Measurements from ENCODE around the gene ZNF613.
"Not testable (repeated sequence)": the region's sequence is repeated elsewhere in the genome, so short reads cannot be mapped to it uniquely, and the experiment has no call there.

DNA sequence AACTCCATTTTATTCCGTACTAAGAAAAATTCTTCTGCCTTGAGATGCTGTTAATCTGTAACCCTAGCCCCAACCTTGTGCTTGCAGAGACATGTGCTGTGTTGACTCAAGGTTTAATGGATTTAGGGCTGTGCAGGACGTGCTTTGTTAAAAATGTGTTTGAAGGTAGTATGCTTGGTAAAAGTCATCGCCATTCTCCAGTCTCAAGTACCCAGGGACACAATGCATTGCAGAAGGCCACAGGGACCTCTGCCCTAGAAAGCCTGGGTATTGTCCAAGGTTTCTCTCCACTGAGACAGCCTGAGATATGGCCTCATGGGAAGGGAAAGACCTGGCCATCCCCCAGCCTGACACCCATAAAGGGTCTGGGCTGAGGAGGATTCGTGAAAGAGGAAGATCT, 30.6 kb downstream of the ZNF613 start:
- not testable (repeated sequence) for TF ChIP-seq EZH2 (IDR thresholded peaks at IDR 0.05; ENCODE audit: borderline replicate concordance, low read depth, low read length, severe bottlenecking); POLR2A (IDR thresholded peaks at IDR 0.05; ENCODE audit: low read depth, low read length); JUN (IDR thresholded peaks at IDR 0.05; ENCODE audit: borderline replicate concordance, insufficient read depth, insufficient read length, low read depth); POLR2AphosphoS5 (IDR thresholded peaks at IDR 0.05; ENCODE audit: insufficient read depth, low read depth, low read length); MYC (IDR thresholded peaks at IDR 0.05; ENCODE audit: low read depth, low read length)
- TF ChIP-seq, protein P1, sequence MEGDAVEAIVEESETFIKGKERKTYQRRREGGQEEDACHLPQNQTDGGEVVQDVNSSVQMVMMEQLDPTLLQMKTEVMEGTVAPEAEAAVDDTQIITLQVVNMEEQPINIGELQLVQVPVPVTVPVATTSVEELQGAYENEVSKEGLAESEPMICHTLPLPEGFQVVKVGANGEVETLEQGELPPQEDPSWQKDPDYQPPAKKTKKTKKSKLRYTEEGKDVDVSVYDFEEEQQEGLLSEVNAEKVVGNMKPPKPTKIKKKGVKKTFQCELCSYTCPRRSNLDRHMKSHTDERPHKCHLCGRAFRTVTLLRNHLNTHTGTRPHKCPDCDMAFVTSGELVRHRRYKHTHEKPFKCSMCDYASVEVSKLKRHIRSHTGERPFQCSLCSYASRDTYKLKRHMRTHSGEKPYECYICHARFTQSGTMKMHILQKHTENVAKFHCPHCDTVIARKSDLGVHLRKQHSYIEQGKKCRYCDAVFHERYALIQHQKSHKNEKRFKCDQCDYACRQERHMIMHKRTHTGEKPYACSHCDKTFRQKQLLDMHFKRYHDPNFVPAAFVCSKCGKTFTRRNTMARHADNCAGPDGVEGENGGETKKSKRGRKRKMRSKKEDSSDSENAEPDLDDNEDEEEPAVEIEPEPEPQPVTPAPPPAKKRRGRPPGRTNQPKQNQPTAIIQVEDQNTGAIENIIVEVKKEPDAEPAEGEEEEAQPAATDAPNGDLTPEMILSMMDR (IDR thresholded peaks at IDR 0.05; ENCODE audit: extremely low read depth in 1 of 2, insufficient read depth in 1 of 2, low read depth in 1 of 2, low read length in 2 of 2): not testable (repeated sequence)

Measured in endothelial cell of umbilical vein (primary cell).